HG02798 (cell line): ENCODE measurements around the gene GIGYF2.
A peak's percentile ranks its signal among the peaks of the same experiment; 100 is the strongest.
"Not testable (repeated sequence)": the region's sequence is repeated elsewhere in the genome, so short reads cannot be mapped to it uniquely, and the experiment has no call there.

Source experiments
- ATAC-seq: cut with Tn5 transposase; IDR thresholded peaks from one replicate; pipeline ENCODE4 v1.9.1; 2021; ENCODE audit warnings: mild to moderate bottlenecking; ENCODE audit not compliant: unreplicated experiment, poor library complexity

The GIGYF2 gene

GRCh38 chr2:232795920-232796319, 98.8 kb downstream of the GIGYF2 start:
- no peak for ATAC-seq

DNA sequence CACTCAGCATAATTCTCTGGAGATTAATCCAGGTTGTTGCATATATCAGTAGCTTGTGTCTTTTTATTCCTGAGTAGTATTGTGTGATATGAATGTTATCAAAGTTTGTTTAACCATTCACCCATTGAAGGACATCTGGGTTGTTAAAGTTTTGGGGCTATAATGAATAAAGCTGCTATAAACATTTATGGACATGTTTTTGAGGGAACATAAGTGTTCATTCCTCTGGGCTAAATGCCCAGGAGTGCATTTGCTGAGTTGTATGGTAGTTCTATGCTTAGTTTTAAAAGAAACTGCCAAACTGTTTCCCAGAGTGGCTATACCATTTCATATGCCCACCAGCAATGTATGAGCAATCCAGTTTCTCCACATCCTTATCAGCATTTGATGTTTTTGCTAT, 101.1 kb downstream of the GIGYF2 start:
- no peak for ATAC-seq

DNA sequence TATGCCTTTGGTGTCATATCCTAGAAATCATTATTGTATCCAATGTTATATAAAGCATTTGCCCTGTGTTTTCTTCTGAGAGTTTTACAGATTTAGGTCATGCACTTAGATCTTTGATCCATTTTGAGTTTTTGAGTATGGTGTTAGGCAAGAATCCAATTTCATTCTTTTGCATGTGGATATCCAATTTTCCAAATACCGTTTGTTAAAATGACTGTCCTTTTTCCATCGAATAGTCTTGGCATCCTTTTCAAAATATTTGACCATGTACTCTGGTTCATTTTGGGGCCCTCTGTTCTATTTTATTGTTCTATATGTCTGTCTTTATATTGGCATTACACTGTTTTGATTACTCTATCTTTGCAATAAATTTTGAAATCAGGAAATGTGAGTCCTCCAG, 103.0 kb downstream of the GIGYF2 start:
- no peak for ATAC-seq

DNA sequence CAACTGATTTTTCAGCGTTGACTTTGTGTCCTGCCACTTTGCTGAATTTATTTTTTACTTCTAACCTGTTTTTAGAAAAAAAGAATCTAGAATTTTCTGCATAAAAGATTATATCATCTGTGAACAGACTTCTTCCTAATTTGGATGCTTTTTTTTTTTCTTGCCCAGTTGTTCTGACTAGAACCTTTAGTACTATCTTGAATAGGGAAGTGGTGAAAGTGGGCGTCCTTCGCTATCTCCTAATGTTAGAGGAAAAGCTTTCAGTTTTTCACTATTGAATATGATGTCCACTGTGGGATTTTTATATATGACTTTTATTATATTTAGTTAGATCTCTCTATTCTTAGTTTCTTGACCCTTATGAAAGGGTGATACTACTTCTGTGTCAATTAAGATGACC, 105.0 kb downstream of the GIGYF2 start:
- no peak for ATAC-seq

GRCh38 chr2:232809349-232810124, 112.4 kb downstream of the GIGYF2 start:
- ATAC-seq, result no peak

- no peak for ATAC-seq
These were observed 113.3 kb downstream of the GIGYF2 start for GRCh38 chr2:232810444-232810843.

GRCh38 chr2:232815569-232815968, 118.4 kb downstream of the GIGYF2 start:
- ATAC-seq, result no peak

DNA sequence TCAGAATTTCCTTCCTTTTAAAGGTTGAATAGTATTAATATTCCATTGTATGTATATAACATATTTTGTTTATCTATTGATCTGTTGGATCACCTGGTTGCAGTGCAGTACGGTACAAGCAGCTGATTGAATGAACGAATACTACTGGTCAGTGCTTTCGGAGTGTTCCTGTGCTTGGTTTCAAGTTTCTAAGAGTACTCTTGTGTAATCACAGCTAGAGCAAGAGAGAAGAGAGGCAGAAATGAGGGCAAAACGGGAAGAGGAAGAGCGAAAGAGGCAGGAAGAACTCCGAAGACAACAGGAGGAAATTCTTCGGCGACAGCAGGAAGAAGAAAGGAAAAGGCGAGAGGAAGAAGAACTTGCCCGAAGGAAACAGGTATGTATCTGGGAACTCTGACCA, 119.5 kb downstream of the GIGYF2 start:
- ATAC-seq, result no peak

- ATAC-seq, result no peak
These were observed 120.6 kb downstream of the GIGYF2 start for GRCh38 chr2:232817756-232818155.

- ATAC-seq, result no peak
These were observed 132.9 kb downstream of the GIGYF2 start for GRCh38 chr2:232829988-232830387.

DNA sequence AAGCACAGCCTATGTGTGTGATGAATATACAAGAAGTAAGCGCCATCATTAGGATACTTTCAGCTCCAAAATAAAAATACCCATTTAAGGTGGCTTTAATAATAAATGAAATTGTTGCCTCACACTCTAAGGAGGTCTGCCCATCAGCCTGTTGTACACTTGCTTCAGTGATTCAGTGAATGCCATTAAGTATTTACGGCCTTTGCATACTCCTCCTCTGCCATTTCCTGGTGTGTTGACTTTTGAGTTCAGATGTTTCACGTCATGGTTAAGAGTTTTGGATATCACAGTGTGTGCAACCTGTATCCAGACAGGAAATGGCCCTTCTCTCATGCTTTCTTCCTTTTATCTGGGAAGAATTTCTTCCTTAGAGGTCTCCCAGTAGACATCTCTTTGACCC, 134.4 kb downstream of the GIGYF2 start:
- no peak for ATAC-seq

DNA sequence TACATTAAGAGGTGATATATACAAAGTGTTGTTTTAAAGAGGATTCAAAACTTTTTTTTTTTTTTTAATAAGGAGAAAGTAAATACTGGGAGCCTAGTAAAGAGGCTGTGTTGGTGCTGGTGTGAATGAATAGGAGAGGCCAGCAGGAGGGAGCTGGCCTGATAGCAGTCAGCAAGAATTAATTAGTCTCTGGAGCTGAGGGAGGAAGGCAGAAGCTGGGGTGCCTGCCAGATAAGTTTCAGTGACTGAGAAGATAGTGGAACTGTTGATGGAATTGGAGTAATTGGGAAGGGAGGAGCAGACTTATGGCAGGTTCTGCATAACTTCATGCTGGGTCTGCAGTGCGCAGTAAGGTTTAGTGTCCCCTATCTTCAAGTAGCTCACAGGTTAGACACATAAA, 136.7 kb downstream of the GIGYF2 start:
- no peak for ATAC-seq

- no peak for ATAC-seq
These were observed 138.6 kb downstream of the GIGYF2 start for GRCh38 chr2:232835687-232836208.

DNA sequence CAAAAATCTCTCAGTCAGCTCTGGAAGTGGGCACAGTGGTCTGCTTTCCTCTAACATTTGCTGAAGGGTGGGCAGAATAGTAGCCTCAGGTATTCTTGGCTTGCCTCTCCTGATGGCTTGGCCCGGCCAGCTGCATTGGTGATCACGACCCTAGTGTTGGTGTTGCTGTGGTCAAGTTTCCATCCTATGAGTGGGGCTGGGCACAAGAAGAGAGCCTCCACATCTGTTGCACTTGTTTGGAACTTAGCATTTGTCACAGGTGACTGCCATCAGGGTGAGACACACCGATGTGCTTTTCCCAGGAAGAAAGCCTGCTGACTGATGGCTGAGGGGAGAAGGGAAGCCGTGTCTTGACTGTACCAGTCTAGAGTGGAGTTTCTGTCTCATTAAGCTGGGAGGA, 139.8 kb downstream of the GIGYF2 start:
- ATAC-seq, result no peak

GRCh38 chr2:232838406-232838874, 141.3 kb downstream of the GIGYF2 start:
- ATAC-seq, result peak; percentile 52

GRCh38 chr2:232839411-232840079, 142.4 kb downstream of the GIGYF2 start:
- ATAC-seq, result no peak

GRCh38 chr2:232842689-232843088, 145.6 kb downstream of the GIGYF2 start:
- ATAC-seq, result no peak

DNA sequence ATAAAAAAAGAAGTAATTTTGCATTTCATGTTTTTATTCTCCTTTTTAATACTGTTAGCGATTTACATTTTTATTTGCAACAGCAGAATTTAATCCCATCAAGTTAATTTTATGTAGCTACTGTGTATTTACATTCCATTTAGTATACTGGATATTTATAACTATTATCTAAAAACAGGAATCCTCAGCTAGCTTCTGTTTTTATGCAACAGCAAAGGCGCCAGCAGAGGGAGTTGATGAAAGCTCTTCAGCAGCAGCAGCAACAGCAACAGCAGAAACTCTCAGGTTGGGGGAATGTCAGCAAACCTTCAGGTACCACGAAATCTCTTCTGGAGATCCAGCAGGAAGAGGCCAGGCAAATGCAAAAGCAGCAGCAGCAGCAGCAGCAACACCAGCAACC, 146.7 kb downstream of the GIGYF2 start:
- no peak for ATAC-seq

GRCh38 chr2:232846055-232846454, 148.9 kb downstream of the GIGYF2 start:
- no peak for ATAC-seq

DNA sequence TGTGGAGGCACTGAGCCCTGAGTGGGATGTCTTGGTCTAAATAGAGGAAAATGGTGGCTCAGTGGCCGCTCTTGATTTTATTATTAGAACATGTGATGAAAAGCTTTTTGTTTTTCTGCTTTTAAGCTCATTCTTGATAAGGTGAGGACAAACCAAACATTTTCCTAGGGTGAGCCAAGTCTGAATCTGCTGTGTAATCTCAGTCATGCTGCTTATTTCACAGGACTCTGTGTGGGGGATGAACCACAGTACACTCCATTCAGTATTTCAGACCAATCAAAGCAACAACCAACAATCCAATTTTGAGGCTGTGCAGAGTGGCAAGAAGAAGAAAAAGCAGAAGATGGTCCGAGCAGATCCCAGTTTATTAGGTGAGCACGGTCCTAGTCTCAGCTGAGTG, 152.9 kb downstream of the GIGYF2 start:
- no peak for ATAC-seq

DNA sequence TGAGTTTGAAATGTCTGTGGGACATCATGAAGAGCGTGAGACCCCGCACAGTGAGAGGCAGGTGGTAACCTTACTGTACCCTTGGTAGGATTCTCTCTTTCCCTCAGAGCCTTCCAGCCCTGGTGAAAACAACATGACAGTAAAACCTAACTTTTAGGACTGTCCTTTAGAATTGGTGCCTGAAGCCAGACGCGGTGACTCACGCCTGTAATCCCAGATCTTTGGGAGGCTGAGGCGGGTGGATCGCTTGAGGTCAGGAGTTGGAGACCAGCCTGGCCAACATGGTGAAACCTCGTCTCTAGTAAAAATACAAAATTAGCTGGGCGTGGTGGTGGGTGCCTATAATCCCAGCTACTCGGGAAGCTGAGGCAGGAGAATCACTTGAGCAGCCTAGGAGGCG, 154.9 kb downstream of the GIGYF2 start:
- not testable (repeated sequence) for ATAC-seq

DNA sequence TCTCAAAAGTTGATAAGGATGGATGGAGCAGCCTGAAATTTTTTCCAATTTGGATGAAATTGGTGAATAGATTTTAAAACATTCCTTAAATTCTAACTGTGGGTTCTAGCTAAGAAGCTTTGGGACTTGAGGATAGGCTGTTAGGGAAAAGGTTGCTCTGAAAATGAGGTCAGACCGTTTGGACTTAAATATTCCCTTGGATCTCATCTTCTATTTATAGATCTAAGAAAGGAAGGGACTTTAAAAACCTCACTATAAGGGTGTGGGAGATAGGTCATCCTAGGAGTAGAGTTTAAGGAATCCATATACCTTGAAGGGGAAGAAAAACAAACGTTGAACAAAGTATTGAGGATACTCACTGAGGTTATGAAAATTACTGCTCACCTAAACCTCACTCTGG, 155.5 kb downstream of the GIGYF2 start:
- no peak for ATAC-seq
